Heart left ventricle (tissue), 16 donors: Measurements from ENCODE around the gene ZNF75A. TPM values are rescaled to one million over a fixed set of nuclear protein-coding genes. Genes with fewer than 3 reads are reported as not detected.

Source experiments
- ATAC-seq, 4 donors: fragments of 200-7000 bp; cut with Tn5 transposase; one replicate each; pipeline ENCODE4 v1.9.1; 2020 to 2022; ENCODE audit warnings: moderate library complexity in 4 of 4, mild to moderate bottlenecking in 3 of 4, moderate number of reproducible peaks in 1 of 4
- DNase-seq, 5 donors: peaks; one replicate each; pipeline ENCODE4 v3.0.0-alpha.2; 2020
- H3K27ac ChIP-seq, 12 donors: fragments of 200-600 bp; sonication (generic) in 4 of 12; one replicate each; pipeline versions ENCODE4 v1.5.0 to v1.8.0; 2016 to 2022; ENCODE audit warnings: mild to moderate bottlenecking in 2 of 12
- H3K27me3 ChIP-seq, 9 donors: fragments of 200-600 bp; sonication (generic) in 2 of 9; one replicate each; pipeline versions ENCODE4 v1.5.1 to v1.8.0; 2016 to 2022; ENCODE audit warnings: mild to moderate bottlenecking in 3 of 9
- H3K36me3 ChIP-seq, 9 donors: fragments of 200-600 bp; sonication (generic) in 2 of 9; one replicate each; pipeline versions ENCODE4 v1.5.0 to v1.8.0; 2018 to 2022; ENCODE audit warnings: mild to moderate bottlenecking in 2 of 9
- H3K4me1 ChIP-seq, 12 donors: fragments of 200-600 bp; sonication (generic) in 4 of 12; one replicate each; pipeline versions ENCODE4 v1.5.0 to v1.8.0; 2016 to 2022; ENCODE audit warnings: mild to moderate bottlenecking in 3 of 12
- H3K4me3 ChIP-seq, 12 donors: fragments of 200-600 bp; sonication (generic) in 4 of 12; one replicate each; pipeline versions ENCODE4 v1.5.0 to v1.8.0; 2017 to 2022; ENCODE audit warnings: mild to moderate bottlenecking in 9 of 12, moderate library complexity in 4 of 12
- H3K9me3 ChIP-seq, 12 donors: fragments of 200-600 bp; sonication (generic) in 4 of 12; one replicate each; pipeline versions ENCODE4 v1.5.0 to v1.8.0; 2016 to 2022; ENCODE audit warnings: mild to moderate bottlenecking in 1 of 12
- POLR2A ChIP-seq, 2 donors: fragments of 450-650 bp; IDR thresholded peaks; one replicate each; pipeline ENCODE4 v1.6.1; 2017; ENCODE audit warnings: antibody characterized with exemption in 2 of 2, mild to moderate bottlenecking in 2 of 2, moderate library complexity in 2 of 2
- WGBS, 4 donors: extraction: QIAGEN DNeasy Blood & Tissue Kit in 2 of 4; methylation state at CpG; one replicate each; pipeline versions ENCODE4 v1.1.5 to v1.1.7; 2013 to 2018; 5-methylcytosine and 5-hydroxymethylcytosine counted together
- intact Hi-C, 10 donors: fragments of 100-400 bp; cut with DNase I; formaldehyde crosslinking; loops; one replicate each; pipeline versions ENCODE4 v1.11.1 to v1.14.2; 2022
- polyA plus RNA-seq, 2 donors: library from polyadenylated mRNA; stranded (reverse); fragments of 200-250 nt; gene quantifications; one replicate each; pipeline ENCODE4 v1.2.3, GENCODE V29; 2013
- total RNA-seq, 9 donors: library from RNA; depleted of rRNA in 2 of 9; stranded (reverse); fragments of >200 nt in 2 of 9; fragmentation: NEBNext Ultra II Directional in 3 of 9; extraction: Animal tissue kit (Norgen Biotek cat#: 25700) in 3 of 9; gene quantifications; one replicate each; pipeline versions ENCODE4 v1.1.0 to v1.2.4, GENCODE V29; 2016 to 2023
- TF ChIP-seq, protein P1 (sequence below), 12 donors: fragments of 200-600 bp; sonication (generic) in 4 of 12; IDR thresholded peaks; one replicate each; pipeline versions ENCODE4 v1.5.0 to v1.8.0; 2018 to 2022; ENCODE audit warnings: antibody characterized with exemption in 12 of 12, mild to moderate bottlenecking in 5 of 12
- donor health status: ischemic (EF 13 %, LVEDD 7.1; RV severe dilation, severe dysfunction).
- donor health status: healthy with polysubstance abuse.
- donor health status: DM: no; HTN: yes; CAD: no.
- donor health status: DM: no; HTN: no; CAD: no.
- donor health status: ischemic (EF 25% LVEDD 6.9; RV normal size, moderate dysfunction).
- donor health status: ischemic (EF 25% LVEDD 5.7; RV mildly dilated, moderate dysfunction).
- donor health status: healthy.
- donor health status: DM: yes; HTN: yes; CAD: no.
- donor health status: ischemic (EF 35%, LVEDD 5.7; RV mildly dilated, moderate dysfunction).
- donor health status: nonischemic (EF 11% LVEDD 7.7; RV severe dilation, severe dysfunction).
- donor health status: DM: yes; HTN: yes; CAD: no.
- donor health status: PGD.
- donor health status: ischemic (EF 29% LVEDD 5.4; RV normal size, mild dysfunction).
- donor health status: nonischemic (EF 23%, LVEDD 6.1; RV moderate dilation, normal function).

Gene ZNF75A
- total and polyA plus RNA-seq, 11 donors = 12.3 to 27.3 (median 18.1) TPM

DNA sequence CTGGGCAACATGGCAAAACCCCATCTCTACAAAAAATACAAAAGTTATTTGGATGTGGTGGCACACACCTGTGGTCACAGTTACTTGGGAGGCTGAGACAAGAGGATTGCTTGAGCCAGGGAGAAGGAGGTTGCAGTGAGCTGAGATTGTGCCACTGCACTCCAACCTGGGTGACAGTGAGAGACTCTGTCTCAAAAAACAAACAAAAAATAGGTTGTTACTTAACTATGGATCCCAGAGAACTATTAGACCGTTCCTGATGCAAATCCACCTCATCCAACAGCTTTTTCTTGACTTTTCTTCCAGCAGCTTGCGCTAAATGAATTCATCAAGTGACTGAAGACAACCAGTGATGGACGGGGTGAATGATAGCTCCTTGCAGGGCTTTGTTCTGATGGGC, 50.3 kb downstream of the ZNF75A start, which contains the start of gene OR2C1:
Gene OR2C1, plus strand, starts transcription at position 301 of the 400 bp plus-strand sequence. Its CDS starts 52 bp downstream, at position 353.
- Histone ChIP-seq H3K4me1 (no peaks in the 10 kb centered on the region), H3K27me3 (peaks cover 0 to 4% (median 0%) of the 10 kb centered on the region in 9 donors), H3K36me3 (no peaks in the 10 kb centered on the region), H3K4me3 (no peak within 1 kb of the TSS), H3K9me3 (no peaks in the 10 kb centered on the region), H3K27ac (no peak within 1 kb of the TSS)
- DNase-seq (no peak), ATAC-seq (no peak)
- intact Hi-C loops = loop anchor here in 1 of 10 donors (5.0 kb wide), 1 partner anchor 77 kb away; no protein-coding TSS in a partner anchor
- TF ChIP-seq POLR2A (IDR thresholded peaks at IDR 0.05) = no peak
- TF ChIP-seq, protein P1, sequence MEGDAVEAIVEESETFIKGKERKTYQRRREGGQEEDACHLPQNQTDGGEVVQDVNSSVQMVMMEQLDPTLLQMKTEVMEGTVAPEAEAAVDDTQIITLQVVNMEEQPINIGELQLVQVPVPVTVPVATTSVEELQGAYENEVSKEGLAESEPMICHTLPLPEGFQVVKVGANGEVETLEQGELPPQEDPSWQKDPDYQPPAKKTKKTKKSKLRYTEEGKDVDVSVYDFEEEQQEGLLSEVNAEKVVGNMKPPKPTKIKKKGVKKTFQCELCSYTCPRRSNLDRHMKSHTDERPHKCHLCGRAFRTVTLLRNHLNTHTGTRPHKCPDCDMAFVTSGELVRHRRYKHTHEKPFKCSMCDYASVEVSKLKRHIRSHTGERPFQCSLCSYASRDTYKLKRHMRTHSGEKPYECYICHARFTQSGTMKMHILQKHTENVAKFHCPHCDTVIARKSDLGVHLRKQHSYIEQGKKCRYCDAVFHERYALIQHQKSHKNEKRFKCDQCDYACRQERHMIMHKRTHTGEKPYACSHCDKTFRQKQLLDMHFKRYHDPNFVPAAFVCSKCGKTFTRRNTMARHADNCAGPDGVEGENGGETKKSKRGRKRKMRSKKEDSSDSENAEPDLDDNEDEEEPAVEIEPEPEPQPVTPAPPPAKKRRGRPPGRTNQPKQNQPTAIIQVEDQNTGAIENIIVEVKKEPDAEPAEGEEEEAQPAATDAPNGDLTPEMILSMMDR (IDR thresholded peaks at IDR 0.05) = no peak
- 65 to 76% (median 71%) methylated on average over 3 of the region's 3 CpGs for WGBS, 4 donors

- no peak overlapping the region for H3K27ac ChIP-seq
- DNase-seq = no peak
- TF ChIP-seq, protein P1 (IDR thresholded peaks at IDR 0.05) = no peak
- TF ChIP-seq POLR2A (IDR thresholded peaks at IDR 0.05) = no peak
- no peaks in the 10 kb centered on the region for H3K9me3 ChIP-seq
- ATAC-seq = no peak
- no peak overlapping the region for H3K4me3 ChIP-seq
- WGBS, 4 donors = 71 to 79% (median 77%) methylated on average over 7 to 10 of the region's 10 CpGs
- no peaks in the 10 kb centered on the region for H3K4me1 ChIP-seq
- intact Hi-C loops = loop anchor here in 1 of 10 donors (5.0 kb wide), 1 partner anchor 76 kb away; no protein-coding TSS in a partner anchor
- peaks cover 0 to 8% (median 0%) of the 10 kb centered on the region in 9 donors for H3K27me3 ChIP-seq
- no peaks in the 10 kb centered on the region for H3K36me3 ChIP-seq
These were observed 50.8 kb downstream of the ZNF75A start for GRCh38 chr16:3356118-3356517.

GRCh38 chr16:3358871-3359270, 53.6 kb downstream of the ZNF75A start:
- intact Hi-C loops = loop anchor here in 1 of 10 donors (5.0 kb wide), 1 partner anchor 73 kb away; no protein-coding TSS in a partner anchor
- TF ChIP-seq, protein P1 (IDR thresholded peaks at IDR 0.05) = no peak
- no peak for TF ChIP-seq POLR2A (IDR thresholded peaks at IDR 0.05)
- 0 to 45% (median 34%) methylated on average over 1 of the region's 1 CpG for WGBS, 4 donors

GRCh38 chr16:3362931-3363330, 57.6 kb downstream of the ZNF75A start:
- H3K27me3 ChIP-seq = peaks cover 0 to 13% (median 0%) of the 10 kb centered on the region in 9 donors
- DNase-seq (no peak), ATAC-seq (no peak)
- H3K4me3 ChIP-seq = no peak overlapping the region
- H3K27ac ChIP-seq = no peak overlapping the region
- H3K4me1 ChIP-seq = peaks cover 0 to 8% (median 0%) of the 10 kb centered on the region in 12 donors
- TF ChIP-seq, protein P1 (IDR thresholded peaks at IDR 0.05) = no peak
- no peak for TF ChIP-seq POLR2A (IDR thresholded peaks at IDR 0.05)
- H3K9me3 ChIP-seq = peaks cover 0 to 37% (median 3%) of the 10 kb centered on the region in 12 donors
- intact Hi-C loops = loop anchor here in 3 of 10 donors (10.0 kb wide), 4 partner anchors 58 to 142 kb away; partner anchors contain the start of genes CLUAP1 (in 1 of the 3), TIGD7 (in 1 of the 3) and ZNF75A (in 1 of the 3)
- H3K36me3 ChIP-seq = peaks cover 0 to 4% (median 0%) of the 10 kb centered on the region in 9 donors

More at GRCh38 chr16:3358871-3359270, 53.6 kb downstream of the ZNF75A start:
- H3K36me3 ChIP-seq = no peaks in the 10 kb centered on the region
- H3K4me1 ChIP-seq = no peaks in the 10 kb centered on the region
- peaks cover 0 to 13% (median 0%) of the 10 kb centered on the region in 9 donors for H3K27me3 ChIP-seq
- H3K4me3 ChIP-seq = no peak overlapping the region
- H3K27ac ChIP-seq = no peak overlapping the region
- no peak for ATAC-seq
- no peak for DNase-seq
- H3K9me3 ChIP-seq = peaks cover 0 to 12% (median 0%) of the 10 kb centered on the region in 12 donors
